Stimulated activated CD8-positive, alpha-beta memory T cell treated with anti-CD3 and anti-CD28 coated beads, Interleukin-7, amount 100 ng/mL, for 48 hours (primary cell): ENCODE measurements around the gene FPR3.
A peak's percentile ranks its signal among the peaks of the same experiment; 100 is the strongest.
"Not testable (repeated sequence)": the region's sequence is repeated elsewhere in the genome, so short reads cannot be mapped to it uniquely, and the experiment has no call there.

Experiments used
- DNase-seq, 2 donors: peaks; one replicate each; pipeline ENCODE4 v3.0.0-alpha.2; 2020; ENCODE audit warnings: low read depth in 1 of 2; ENCODE audit errors: extremely low read depth in 1 of 2

FPR3 gene

DNA sequence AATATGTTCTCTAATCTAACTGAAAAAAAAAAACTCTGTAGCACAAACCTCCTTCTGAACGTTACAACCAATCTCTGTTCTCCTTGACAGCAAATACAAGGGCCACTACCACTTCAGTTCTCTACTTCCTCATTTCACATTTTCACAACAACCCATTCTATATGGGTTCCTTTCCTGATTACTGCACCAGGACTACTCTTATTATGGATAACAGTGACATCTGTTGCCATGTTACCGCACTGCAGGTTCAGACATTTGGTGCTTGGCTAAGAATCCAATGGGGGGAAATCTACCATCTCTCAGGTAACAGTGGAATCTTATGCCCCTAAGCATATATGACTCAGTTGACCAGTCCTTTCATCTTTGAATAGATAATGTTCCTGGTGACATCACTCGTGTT is 11.6 kb upstream of the FPR3 start:
- DNase-seq = no peak

DNA sequence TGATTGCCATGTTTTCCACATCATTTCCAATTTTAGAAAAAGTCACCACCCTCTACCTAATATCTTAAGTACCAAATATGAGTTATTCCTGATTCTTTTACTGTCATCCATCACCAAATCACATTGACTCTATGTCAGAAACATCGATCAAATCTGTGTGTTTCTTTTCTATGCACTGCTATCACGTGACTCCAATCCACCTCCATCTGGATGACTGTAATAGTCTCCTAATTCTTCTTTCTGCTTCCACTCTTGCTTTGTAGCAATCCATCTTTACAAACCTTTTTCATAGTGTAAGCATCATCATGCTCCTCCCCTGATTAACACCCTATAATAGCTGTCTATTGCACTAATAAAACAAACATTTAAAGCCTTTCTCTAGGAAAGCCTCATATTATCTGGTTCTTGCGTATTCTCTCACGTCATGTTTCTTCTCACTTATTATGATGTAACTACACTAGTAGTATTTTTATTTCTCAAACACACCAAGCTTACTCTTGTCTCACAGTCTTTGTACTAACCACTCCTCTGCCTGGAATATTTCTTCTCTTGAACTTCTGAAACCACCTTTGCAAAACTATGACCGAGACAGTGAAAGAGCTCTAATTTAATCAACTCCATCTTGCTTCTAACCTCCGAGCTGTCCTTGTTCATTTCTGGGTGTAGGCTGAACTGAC is 10.7 kb upstream of the FPR3 start:
- DNase-seq = no peak

DNA sequence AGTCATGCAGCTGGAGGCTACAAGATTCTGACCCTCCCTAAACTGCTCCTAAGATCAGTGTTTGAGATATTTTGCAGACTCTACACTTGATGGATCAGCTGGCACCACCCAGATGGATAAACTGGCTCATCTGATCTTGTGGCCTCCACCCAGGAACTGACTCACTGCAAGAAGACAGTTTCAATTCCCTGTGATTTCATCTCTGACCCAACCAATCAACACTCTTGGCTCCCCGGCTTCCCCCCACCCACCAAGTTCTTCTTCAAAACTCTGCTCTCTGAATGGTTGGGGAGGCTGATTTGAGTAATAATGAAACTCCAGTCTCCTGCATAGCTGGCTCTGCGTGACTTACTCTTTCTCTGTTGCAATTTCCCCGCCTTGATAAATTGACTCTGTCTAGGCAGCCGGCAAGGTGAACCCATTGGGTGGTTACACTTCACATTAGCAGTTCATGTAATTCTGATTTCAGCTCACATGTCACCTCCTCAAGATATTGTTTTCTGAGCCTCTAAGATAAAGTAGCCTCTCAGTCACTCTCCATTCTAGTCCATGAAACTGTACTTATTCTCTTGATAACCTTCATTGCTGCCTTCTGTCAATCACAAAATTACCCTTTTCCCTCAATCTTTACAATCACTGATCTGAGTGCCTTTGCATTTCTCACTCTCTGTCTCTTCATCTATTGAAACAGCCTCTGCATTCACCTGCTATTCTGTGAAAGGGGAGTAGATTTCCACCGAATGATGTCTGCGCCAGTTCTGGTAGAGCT is 9.9 kb upstream of the FPR3 start:
- peak; percentile 19 to 47 for DNase-seq

- DNase-seq = no peak
These were observed 8.1 kb upstream of the FPR3 start for GRCh38 chr19:51786646-51787494.

- DNase-seq = no peak
These were observed 6.9 kb upstream of the FPR3 start for GRCh38 chr19:51788029-51788428.

GRCh38 chr19:51789061-51789795 is 5.7 kb upstream of the FPR3 start:
- DNase-seq = no peak

DNA sequence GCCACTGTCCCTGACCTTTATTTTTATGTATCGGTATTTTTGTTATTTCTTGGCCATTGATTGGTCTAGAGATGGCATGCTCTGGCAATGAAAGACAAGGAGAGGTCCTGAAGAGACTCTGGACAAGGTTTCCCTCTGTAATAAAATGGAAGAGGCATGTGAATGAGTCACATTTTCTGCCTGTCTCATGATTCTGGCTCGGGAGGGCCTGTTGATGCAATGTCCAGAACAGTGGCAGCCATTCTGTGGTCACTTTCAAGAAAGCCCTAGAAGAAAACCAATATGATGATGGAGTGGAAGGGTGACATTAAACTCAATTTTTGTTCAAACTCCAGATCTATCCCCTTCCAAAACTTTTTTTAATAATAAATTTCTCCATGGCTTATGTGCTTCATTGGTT is 2.0 kb upstream of the FPR3 start:
- no peak for DNase-seq

GRCh38 chr19:51793994-51794393 is 963 bp upstream of the FPR3 start:
- no peak for DNase-seq

DNA sequence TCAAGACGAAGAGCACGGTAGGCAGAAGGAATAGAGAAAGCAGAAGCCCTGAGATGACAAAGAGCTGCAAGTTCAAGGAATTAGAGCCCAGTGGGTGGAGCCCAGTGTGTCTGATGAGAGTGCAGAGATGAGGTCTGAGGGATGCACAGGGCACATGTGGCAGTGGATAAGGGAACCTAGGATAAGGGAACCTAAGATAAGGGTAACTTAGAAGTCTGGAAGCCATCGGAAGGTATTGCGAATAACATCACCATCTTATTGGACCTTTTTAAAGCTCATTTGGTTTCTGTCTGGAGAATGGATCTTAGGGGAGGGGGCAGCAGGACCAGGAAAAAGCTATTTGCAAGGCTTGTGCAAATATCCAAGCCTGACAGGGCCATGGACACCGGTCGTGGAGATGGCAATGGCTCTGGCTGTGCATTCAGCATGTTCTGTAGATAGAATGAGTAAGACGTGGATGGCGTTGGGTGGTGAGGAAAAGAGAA is 1.3 kb downstream of the FPR3 start:
- no peak for DNase-seq

DNA sequence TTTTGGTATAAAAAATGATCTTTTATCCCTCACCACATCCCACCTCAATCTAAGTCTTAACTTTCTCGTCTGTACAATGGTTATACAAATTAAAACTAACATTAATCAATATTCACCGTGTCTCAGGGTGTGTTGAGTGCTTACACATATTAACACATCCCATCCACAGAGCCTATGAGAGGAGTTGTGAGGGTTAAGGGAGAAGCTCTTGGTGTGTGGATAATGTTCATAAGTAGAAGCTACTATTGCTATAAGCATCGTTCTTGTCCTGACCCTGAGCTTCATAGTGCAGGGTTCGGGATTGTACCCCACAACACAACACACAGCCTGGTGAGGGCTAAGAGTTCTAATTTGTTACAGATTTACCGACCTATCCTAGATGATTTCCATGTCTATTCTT is 2.5 kb downstream of the FPR3 start:
- no peak for DNase-seq

GRCh38 chr19:51798062-51798461 is 3.1 kb downstream of the FPR3 start:
- no peak for DNase-seq

GRCh38 chr19:51799034-51799773 is 4.2 kb downstream of the FPR3 start:
- no peak for DNase-seq

GRCh38 chr19:51799774-51800472 is 5.0 kb downstream of the FPR3 start:
- no peak for DNase-seq

DNA sequence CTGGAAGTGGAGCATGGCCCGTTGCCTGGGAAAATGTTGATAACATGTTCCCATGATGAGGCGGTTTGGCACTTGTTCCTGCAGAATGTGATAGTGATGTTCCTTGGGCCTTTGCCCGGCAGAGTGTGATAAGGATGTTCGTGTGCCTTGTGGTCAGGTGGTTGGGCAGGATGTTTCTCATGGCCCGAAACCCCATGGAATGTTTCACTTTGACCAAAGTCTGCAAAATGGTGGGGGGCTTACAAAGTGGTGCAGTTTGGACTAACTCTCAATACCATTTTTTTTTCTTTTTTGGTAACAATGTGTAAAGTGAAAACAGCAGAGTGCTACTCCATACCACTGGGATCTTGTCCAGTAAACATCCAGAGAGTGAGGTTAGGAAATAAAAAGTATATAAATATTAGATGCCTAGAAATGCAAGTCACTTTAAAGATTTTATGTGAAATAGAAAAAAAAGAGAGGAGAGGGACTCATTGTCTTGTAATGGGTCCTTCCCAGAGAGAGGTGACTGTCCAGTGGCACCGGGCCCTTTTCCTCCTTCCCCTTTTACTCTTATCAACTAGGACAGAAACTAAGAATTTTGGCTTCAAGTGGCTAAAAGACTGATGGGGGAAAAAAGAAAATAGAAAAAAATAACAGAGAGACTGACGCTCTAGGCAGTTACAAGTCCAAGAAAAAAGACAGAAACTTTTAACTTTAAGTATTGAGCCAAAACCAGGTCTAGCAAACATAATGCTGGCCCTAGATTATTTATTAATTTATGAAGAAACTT is 5.7 kb downstream of the FPR3 start:
- DNase-seq = no peak

GRCh38 chr19:51802775-51803174 is 7.8 kb downstream of the FPR3 start:
- DNase-seq = no peak

DNA sequence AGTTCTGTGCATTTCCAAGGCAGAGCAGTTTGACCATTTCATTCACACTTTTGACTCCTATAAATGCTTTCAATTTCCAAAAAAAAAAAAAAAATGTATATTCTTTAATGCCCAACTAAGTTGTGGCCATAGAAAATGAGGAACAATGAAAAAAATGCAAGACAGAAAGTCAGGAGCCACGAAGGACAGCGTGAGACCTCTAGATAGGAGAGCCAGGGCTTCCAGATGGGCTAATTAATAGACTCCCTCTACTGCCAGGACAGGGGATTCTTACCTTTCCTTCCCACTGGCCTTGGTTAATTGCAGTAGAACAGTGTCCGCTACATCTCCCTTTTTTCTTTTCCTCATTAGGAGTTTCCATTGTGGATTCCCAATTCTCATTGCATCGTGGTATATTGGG is 8.6 kb downstream of the FPR3 start:
- DNase-seq = no peak

DNA sequence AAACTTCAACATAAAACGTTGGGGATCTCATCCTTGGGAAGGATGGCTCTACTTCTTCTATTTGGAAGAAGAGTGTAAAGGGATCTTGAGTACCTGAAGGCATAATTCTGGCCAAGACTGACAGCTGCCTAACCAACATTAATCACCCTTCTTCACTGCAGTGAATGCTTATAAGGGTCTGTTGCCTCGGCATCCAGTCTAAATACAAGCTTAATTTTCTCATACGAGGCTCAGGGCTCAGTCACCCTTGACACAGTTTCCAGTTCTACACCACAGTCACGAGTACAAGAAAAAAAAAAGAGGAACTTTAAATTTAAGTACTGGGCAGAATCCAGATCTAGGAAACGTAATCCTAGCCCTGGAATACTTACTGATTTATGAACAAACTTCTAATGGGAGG is 9.0 kb downstream of the FPR3 start:
- DNase-seq = no peak

DNA sequence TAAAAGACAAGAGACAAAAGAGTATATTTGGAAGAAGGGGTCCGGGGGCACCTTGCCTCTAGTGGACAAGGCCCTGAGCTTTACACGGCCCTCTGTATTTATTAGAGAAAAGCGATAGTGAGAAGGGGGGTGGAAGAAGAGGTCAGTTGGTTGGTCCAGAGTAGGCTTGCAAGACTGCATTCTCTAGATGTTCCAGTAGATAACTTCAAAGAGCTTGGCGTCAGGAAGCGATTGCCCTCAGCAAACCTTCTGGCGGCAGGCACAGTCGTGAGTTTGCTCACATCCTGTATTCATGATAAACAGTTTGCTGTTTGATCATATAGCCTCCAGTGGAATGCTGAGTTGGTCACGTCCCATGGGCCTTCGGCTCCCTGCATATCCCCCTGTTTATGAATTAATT is 9.8 kb downstream of the FPR3 start:
- not testable (repeated sequence) for DNase-seq

DNA sequence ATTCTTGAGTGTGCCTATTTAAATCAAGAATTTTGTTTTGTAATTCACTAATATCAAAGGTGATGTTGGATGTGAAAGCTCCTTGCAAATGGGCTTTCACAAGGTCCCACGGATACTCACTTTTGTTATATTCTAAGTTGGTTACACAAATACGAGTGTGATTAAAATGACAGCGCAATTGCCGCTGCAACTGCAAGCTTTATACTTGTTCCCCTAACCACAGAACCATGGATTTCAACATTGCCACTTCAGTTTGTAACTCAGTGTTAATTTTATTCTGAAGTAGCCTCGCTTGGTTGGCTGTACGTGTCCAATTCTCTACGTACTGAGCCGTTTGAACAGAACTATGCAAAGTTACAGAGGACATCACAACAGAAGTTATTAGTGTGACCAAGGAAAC is 10.4 kb downstream of the FPR3 start:
- DNase-seq = not testable (repeated sequence)
